HepG2 (cell line): ENCODE measurements around the gene EHBP1. TPM values are rescaled to one million over a fixed set of nuclear protein-coding genes. Genes with fewer than 3 reads are reported as not detected.

ENCODE experiments used
- ARNT2 ChIP-seq: sonication (generic); formaldehyde crosslinking; IDR thresholded peaks from 2 replicates; pipeline ENCODE4 v1.8.0; 2022; ENCODE audit warnings: mild to moderate bottlenecking, low read depth, missing genetic modification reagents, moderate library complexity
- CBX2 ChIP-seq, 2 experiments: fragments of 200-600 bp in 1 of 2; sonication (generic); formaldehyde crosslinking in 1 of 2; IDR thresholded peaks; 2 replicates each; pipeline versions ENCODE4 v1.7.0 to v1.8.1; 2018 to 2022; ENCODE audit warnings: low read depth in 2 of 2, low read length in 1 of 2, mild to moderate bottlenecking in 1 of 2, missing genetic modification reagents in 1 of 2
- HNF1B ChIP-seq: sonication (generic); formaldehyde crosslinking; IDR thresholded peaks from 2 replicates; pipeline ENCODE4 v1.5.1; 2020; ENCODE audit warnings: mild to moderate bottlenecking, moderate library complexity, missing genetic modification reagents
- MIER3 ChIP-seq: IDR thresholded peaks from 2 replicates; pipeline ENCODE4 v1.6.1; 2016; ENCODE audit warnings: missing compliant biosample characterization, borderline replicate concordance
- MYNN ChIP-seq: sonication (generic); formaldehyde crosslinking; IDR thresholded peaks from 2 replicates; pipeline ENCODE4 v1.4.0; 2020; ENCODE audit warnings: mild to moderate bottlenecking, low read depth, missing genetic modification reagents
- PAXIP1 ChIP-seq: sonication (generic); formaldehyde crosslinking; conservative IDR thresholded peaks from 2 replicates; pipeline ENCODE4 v1.4.0; 2020; ENCODE audit warnings: mild to moderate bottlenecking, missing genetic modification reagents, moderate library complexity
- TARDBP ChIP-seq: sonication (generic); formaldehyde crosslinking; IDR thresholded peaks from 2 replicates; pipeline ENCODE4 v1.8.0; 2022; ENCODE audit warnings: mild to moderate bottlenecking, missing genetic modification reagents
- ZBTB10 ChIP-seq: sonication (generic); formaldehyde crosslinking; IDR thresholded peaks from 2 replicates; pipeline ENCODE4 v1.4.0; 2020; ENCODE audit warnings: missing genetic modification reagents, borderline replicate concordance
- ZBTB7B ChIP-seq: sonication (generic); formaldehyde crosslinking; IDR thresholded peaks from 2 replicates; pipeline ENCODE4 v1.4.0; 2020; ENCODE audit warnings: missing genetic modification reagents
- ZMYM3 ChIP-seq: sonication (generic); formaldehyde crosslinking; IDR thresholded peaks from 2 replicates; pipeline ENCODE4 v1.5.1; 2020; ENCODE audit warnings: mild to moderate bottlenecking, missing genetic modification reagents
- ZNF276 ChIP-seq: sonication (generic); formaldehyde crosslinking; IDR thresholded peaks from 2 replicates; pipeline ENCODE4 v1.4.0; 2020; ENCODE audit warnings: mild to moderate bottlenecking, low read depth, missing genetic modification reagents
- ZNF775 ChIP-seq: sonication (generic); formaldehyde crosslinking; IDR thresholded peaks from 2 replicates; pipeline ENCODE4 v1.4.0; 2020; ENCODE audit warnings: missing genetic modification reagents, mild to moderate bottlenecking, moderate library complexity, borderline replicate concordance
- ZNF816 ChIP-seq: sonication (generic); formaldehyde crosslinking; IDR thresholded peaks from 2 replicates; pipeline ENCODE4 v1.8.0; 2022; ENCODE audit warnings: missing genetic modification reagents, mild to moderate bottlenecking, borderline replicate concordance
- polyA plus RNA-seq, 8 experiments: library from polyadenylated mRNA; depleted of rRNA in 3 of 8; stranded (reverse) in 7 of 8; unstranded in 1 of 8; fragments of >200 nt; fragmentation: Illumina TruSeq in 4 of 8; extraction: Trizol in 4 of 8; gene quantifications; 2 replicates each; pipeline versions ENCODE4 v1.2.1 to v1.2.3, GENCODE V29; 2011 to 2016; ENCODE audit warnings: low read depth in 4 of 8, missing spikeins in 1 of 8, mixed read lengths in 1 of 8; ENCODE audit not compliant: insufficient read depth in 1 of 8
- total RNA-seq, 5 experiments: library from RNA; depleted of rRNA; stranded (reverse); fragments of >200 nt; fragmentation: Illumina TruSeq; extraction: Trizol; gene quantifications; 2 replicates each; pipeline ENCODE4 v1.2.3, GENCODE V29; 2016; ENCODE audit warnings: low read depth in 1 of 5
- TF ChIP-seq, protein P1 (sequence below): sonication (generic); formaldehyde crosslinking; IDR thresholded peaks from 2 replicates; pipeline ENCODE4 v1.8.1; 2023; ENCODE audit warnings: missing genetic modification reagents, mild to moderate bottlenecking, borderline replicate concordance
- TF ChIP-seq, protein P2 (sequence below): sonication (generic); formaldehyde crosslinking; IDR thresholded peaks from 2 replicates; pipeline ENCODE4 v1.4.0; 2020; ENCODE audit warnings: missing genetic modification reagents, borderline replicate concordance

Gene EHBP1
- total and polyA plus RNA-seq, 2 of the 13 experiments (the other 11 are each of a cell fraction or from before 2014, with no cell fraction given) = 93.5 to 146 TPM

DNA sequence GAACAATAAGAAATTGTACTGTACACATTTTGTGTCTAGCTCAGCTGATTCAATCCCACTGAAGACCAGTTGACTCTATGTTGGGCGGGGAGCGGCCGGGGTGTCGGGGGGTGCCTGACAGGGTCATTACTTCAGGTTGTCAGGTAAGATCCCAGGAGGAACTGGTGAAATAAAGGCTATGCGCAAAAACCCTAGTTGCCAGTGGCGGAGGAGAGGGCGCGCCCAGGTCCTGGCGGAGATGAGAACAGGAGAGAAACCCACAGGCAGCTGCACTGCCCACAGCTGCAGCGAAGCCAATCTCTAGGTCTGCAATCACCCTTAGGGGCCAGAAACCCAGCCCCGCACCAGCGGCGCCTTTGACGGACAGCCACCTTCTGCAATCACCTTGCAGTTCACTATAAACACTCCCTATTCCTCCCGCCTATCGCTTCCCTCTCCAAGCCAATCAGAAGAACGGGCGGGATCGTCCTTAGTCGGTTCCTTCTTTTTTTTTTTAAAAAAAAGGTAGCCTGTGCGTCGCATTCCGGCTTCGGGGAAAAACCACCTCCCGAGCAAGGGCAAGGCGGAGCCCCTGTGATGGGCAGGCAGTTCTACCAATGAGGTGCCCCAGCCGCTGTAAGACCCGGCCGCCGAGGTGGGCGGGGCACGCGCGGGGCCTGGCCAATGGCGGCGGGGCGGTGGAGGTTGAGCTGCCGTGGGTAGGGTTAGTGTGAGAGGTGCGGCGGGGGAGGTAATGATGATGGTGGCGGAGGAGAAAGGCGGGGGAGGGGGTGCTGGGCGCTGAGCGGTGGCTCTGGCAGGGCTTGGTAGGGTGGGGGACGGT lies at the start of gene EHBP1 (continued):
- peak; percentile 71 for TF ChIP-seq HNF1B (CRISPR knock-in tag)
- TF ChIP-seq, protein P1, sequence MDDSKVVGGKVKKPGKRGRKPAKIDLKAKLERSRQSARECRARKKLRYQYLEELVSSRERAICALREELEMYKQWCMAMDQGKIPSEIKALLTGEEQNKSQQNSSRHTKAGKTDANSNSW = no peak
- TF ChIP-seq CBX2 (IDR thresholded peaks at IDR 0.05; ENCODE audit: low read depth, low read length) = no peak
- no peak for TF ChIP-seq CBX2 (CRISPR knock-in tag; IDR thresholded peaks at IDR 0.05; ENCODE audit: low read depth)
- TF ChIP-seq ZNF775 (CRISPR knock-in tag) = no peak
- peak; percentile 68 for TF ChIP-seq PAXIP1
- peak; percentile 82; the same call in 1 of the 2 replicates for TF ChIP-seq ZNF276 (CRISPR knock-in tag)
- TF ChIP-seq, protein P2, sequence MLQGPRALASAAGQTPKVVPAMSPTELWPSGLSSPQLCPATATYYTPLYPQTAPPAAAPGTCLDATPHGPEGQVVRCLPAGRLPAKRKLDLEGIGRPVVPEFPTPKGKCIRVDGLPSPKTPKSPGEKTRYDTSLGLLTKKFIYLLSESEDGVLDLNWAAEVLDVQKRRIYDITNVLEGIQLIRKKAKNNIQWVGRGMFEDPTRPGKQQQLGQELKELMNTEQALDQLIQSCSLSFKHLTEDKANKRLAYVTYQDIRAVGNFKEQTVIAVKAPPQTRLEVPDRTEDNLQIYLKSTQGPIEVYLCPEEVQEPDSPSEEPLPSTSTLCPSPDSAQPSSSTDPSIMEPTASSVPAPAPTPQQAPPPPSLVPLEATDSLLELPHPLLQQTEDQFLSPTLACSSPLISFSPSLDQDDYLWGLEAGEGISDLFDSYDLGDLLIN = no peak
- peak; percentile 75; the same call in 1 of the 2 replicates for TF ChIP-seq ZBTB7B (CRISPR knock-in tag)
- TF ChIP-seq ZBTB10 = no peak
- TF ChIP-seq ZMYM3 (CRISPR knock-in tag) = no peak
- peak; percentile 77; the same call in 1 of the 2 replicates for TF ChIP-seq ZNF816
- TF ChIP-seq MIER3 = 0 out of 2 replicates have a peak, but pooled peaks have one; percentile 68
- no peak; the same call in 1 of the 2 replicates for TF ChIP-seq MYNN
- TF ChIP-seq ARNT2 (CRISPR knock-in tag) = peak; percentile 45; the same call in 1 of the 2 replicates
- TF ChIP-seq TARDBP (CRISPR knock-in tag) = peak; percentile 57; the same call in 1 of the 2 replicates
